Measurements from ENCODE around the gene STYK1. TPM values are rescaled to one million over a fixed set of nuclear protein-coding genes. Genes with fewer than 3 reads are reported as not detected.

The STYK1 gene
- total RNA-seq, 1 donor from 2014 or later: 0.21 TPM

GRCh38 chr12:10635306-10635705 lies 38.5 kb downstream of the STYK1 start:
- no peaks in the 10 kb centered on the region for H3K4me1 ChIP-seq
- no peaks in the 10 kb centered on the region for H3K36me3 ChIP-seq
- H3K4me3 ChIP-seq: no peak overlapping the region
- H3K9me3 ChIP-seq: no peaks in the 10 kb centered on the region
- intact Hi-C loops (cut with DNase I): no loop called here
- no peak for DNase-seq (ENCODE audit: low spot score in 2 of 2)
- no peak overlapping the region for H3K27ac ChIP-seq
- no peaks in the 10 kb centered on the region for H3K27me3 ChIP-seq
- TF ChIP-seq CTCF (IDR thresholded peaks at IDR 0.05): no peak

- no peak overlapping the region for H3K4me3 ChIP-seq
- no peaks in the 10 kb centered on the region for H3K36me3 ChIP-seq
- DNase-seq (ENCODE audit: low spot score in 2 of 2): no peak
- no peak for TF ChIP-seq CTCF (IDR thresholded peaks at IDR 0.05)
- H3K4me1 ChIP-seq: no peaks in the 10 kb centered on the region
- H3K27ac ChIP-seq: no peak overlapping the region
- no peaks in the 10 kb centered on the region for H3K9me3 ChIP-seq
- intact Hi-C loops (cut with DNase I): no loop called here
- H3K27me3 ChIP-seq: no peaks in the 10 kb centered on the region
Measured at GRCh38 chr12:10634427-10634826, 39.4 kb downstream of the STYK1 start.

- no peak overlapping the region for H3K27ac ChIP-seq
- H3K27me3 ChIP-seq: no peaks in the 10 kb centered on the region
- TF ChIP-seq CTCF (IDR thresholded peaks at IDR 0.05): no peak
Measured at GRCh38 chr12:10633541-10633940, 40.3 kb downstream of the STYK1 start.

GRCh38 chr12:10632226-10632625 lies 41.6 kb downstream of the STYK1 start:
- Histone ChIP-seq H3K27me3 (no peaks in the 10 kb centered on the region), H3K27ac (no peak overlapping the region), H3K4me3 (no peak overlapping the region), H3K4me1 (no peaks in the 10 kb centered on the region), H3K9me3 (no peaks in the 10 kb centered on the region), H3K36me3 (no peaks in the 10 kb centered on the region)
- no peak for DNase-seq (ENCODE audit: low spot score in 2 of 2)
- TF ChIP-seq CTCF (IDR thresholded peaks at IDR 0.05): no peak
- intact Hi-C loops (cut with DNase I): no loop called here

More at GRCh38 chr12:10633541-10633940, 40.3 kb downstream of the STYK1 start:
- intact Hi-C loops (cut with DNase I): no loop called here
- Histone ChIP-seq H3K4me3 (no peak overlapping the region), H3K9me3 (no peaks in the 10 kb centered on the region), H3K36me3 (no peaks in the 10 kb centered on the region), H3K4me1 (no peaks in the 10 kb centered on the region)
- no peak for DNase-seq (ENCODE audit: low spot score in 2 of 2)

- H3K36me3 ChIP-seq: no peaks in the 10 kb centered on the region
- intact Hi-C loops (cut with DNase I): no loop called here
- TF ChIP-seq CTCF (IDR thresholded peaks at IDR 0.05): no peak
- H3K27me3 ChIP-seq: no peaks in the 10 kb centered on the region
- no peak overlapping the region for H3K27ac ChIP-seq
- no peak overlapping the region for H3K4me3 ChIP-seq
- H3K9me3 ChIP-seq: no peaks in the 10 kb centered on the region
- H3K4me1 ChIP-seq: no peaks in the 10 kb centered on the region
- DNase-seq (ENCODE audit: low spot score in 2 of 2): no peak
Measured at GRCh38 chr12:10624605-10625004, 49.2 kb downstream of the STYK1 start.

GRCh38 chr12:10623131-10623530 lies 50.7 kb downstream of the STYK1 start:
- TF ChIP-seq CTCF (IDR thresholded peaks at IDR 0.05): no peak
- Histone ChIP-seq H3K36me3 (no peaks in the 10 kb centered on the region), H3K4me3 (no peak overlapping the region), H3K4me1 (no peaks in the 10 kb centered on the region), H3K27me3 (no peaks in the 10 kb centered on the region), H3K27ac (no peak overlapping the region), H3K9me3 (no peaks in the 10 kb centered on the region)
- intact Hi-C loops (cut with DNase I): no loop called here
- no peak for DNase-seq (ENCODE audit: low spot score in 2 of 2)
